Fibroblast of lung (primary cell): ENCODE results near the gene SIAH3. TPM values are rescaled to one million over a fixed set of nuclear protein-coding genes. Genes with fewer than 3 reads are reported as not detected.

Source experiments
- DNase-seq, 2 donors: peaks; one replicate each; pipeline versions ENCODE4 v3.0.0 to v3.0.0-alpha.2; 2010; ENCODE audit warnings: low read depth in 2 of 2
- H2AFZ ChIP-seq: 2 replicates; pipeline ENCODE4 v1.5.1; 2012; ENCODE audit warnings: low read length, control low read depth, inconsistent platforms
- H3K27ac ChIP-seq: 2 replicates; pipeline ENCODE4 v1.5.1; 2011; ENCODE audit warnings: low read length, control low read depth; ENCODE audit not compliant: insufficient read depth
- H3K27me3 ChIP-seq: 2 replicates; pipeline ENCODE4 v1.5.1; 2011; ENCODE audit warnings: mild to moderate bottlenecking, low read length; ENCODE audit not compliant: control insufficient read depth, insufficient read depth
- H3K36me3 ChIP-seq: 2 replicates; pipeline ENCODE4 v1.5.1; 2011; ENCODE audit warnings: low read length; ENCODE audit not compliant: control insufficient read depth, insufficient read depth
- H3K4me1 ChIP-seq: 2 replicates; pipeline ENCODE4 v1.5.1; 2011; ENCODE audit warnings: low read length; ENCODE audit not compliant: control insufficient read depth, insufficient read depth; ENCODE audit errors: extremely low read depth
- H3K4me2 ChIP-seq: 2 replicates; pipeline ENCODE4 v1.5.1; 2011; ENCODE audit warnings: low read length, control low read depth; ENCODE audit not compliant: insufficient read depth; ENCODE audit errors: extremely low read depth
- H3K4me3 ChIP-seq, 4 experiments: fragments of 200-600 bp in 1 of 4; sonication (generic) in 1 of 4; replicated peaks in 1 of 4; 2 replicates each; pipeline ENCODE4 v1.5.1; 2011 to 2016; ENCODE audit warnings: low read length in 4 of 4, low read depth in 3 of 4, mild to moderate bottlenecking in 3 of 4, control low read depth in 2 of 4, inconsistent platforms in 1 of 4, mixed read lengths in 1 of 4; ENCODE audit not compliant: insufficient read depth in 1 of 4; ENCODE audit errors: control extremely low read depth in 1 of 4
- H3K79me2 ChIP-seq: 2 replicates; pipeline ENCODE4 v1.5.1; 2012; ENCODE audit warnings: mild to moderate bottlenecking, low read length, inconsistent platforms; ENCODE audit not compliant: control insufficient read depth, insufficient read depth
- H3K9ac ChIP-seq: 2 replicates; pipeline ENCODE4 v1.5.1; 2011; ENCODE audit warnings: mild to moderate bottlenecking, low read length, control low read depth; ENCODE audit not compliant: insufficient read depth
- H3K9me3 ChIP-seq: 2 replicates; pipeline ENCODE4 v1.5.1; 2012; ENCODE audit warnings: low read depth, low read length; ENCODE audit not compliant: control insufficient read depth, insufficient read depth
- H4K20me1 ChIP-seq: 2 replicates; pipeline ENCODE4 v1.5.1; 2011; ENCODE audit warnings: low read length; ENCODE audit not compliant: control insufficient read depth, insufficient read depth; ENCODE audit errors: extremely low read depth
- CTCF ChIP-seq, 2 donors: IDR thresholded peaks in 1 of 2; conservative IDR thresholded peaks in 1 of 2; 1 replicate in 1 of 2; 2 replicates in 1 of 2; pipeline ENCODE4 v1.5.1; 2011 to 2012; ENCODE audit warnings: low read length in 2 of 2, control low read depth in 1 of 2, inconsistent platforms in 1 of 2, low read depth in 1 of 2, mild to moderate bottlenecking in 1 of 2
- EZH2 ChIP-seq: IDR thresholded peaks from 2 replicates; pipeline ENCODE4 v1.5.1; 2012; ENCODE audit warnings: low read length, control low read depth, mild to moderate bottlenecking; ENCODE audit errors: missing control alignments
- polyA plus RNA-seq, 2 donors: library from polyadenylated mRNA; depleted of rRNA in 1 of 2; stranded (reverse) in 1 of 2; unstranded in 1 of 2; fragments of >200 nt; gene quantifications; 2 replicates each; pipeline ENCODE4 v1.2.1, GENCODE V29; 2011 to 2012; ENCODE audit warnings: missing spikeins in 1 of 2
- total RNA-seq: library from RNA; depleted of rRNA; stranded (reverse); fragments of >200 nt; gene quantifications from 2 replicates; pipeline ENCODE4 v1.2.1, GENCODE V29; 2014

SIAH3 gene
- total and polyA plus RNA-seq, 2 donors (not counting 1 experiment from before 2014, with no cell fraction given): not detected

- DNase-seq: no peak
- H3K27me3 ChIP-seq: no peaks in the 10 kb centered on the region
- no peak overlapping the region for H3K4me2 ChIP-seq
- H3K9me3 ChIP-seq: no peaks in the 10 kb centered on the region
- H2AFZ ChIP-seq: no peak overlapping the region
- H3K4me1 ChIP-seq: no peaks in the 10 kb centered on the region
- H3K9ac ChIP-seq: no peak overlapping the region
- no peaks in the 10 kb centered on the region for H4K20me1 ChIP-seq
- H3K4me3 ChIP-seq: no peak overlapping the region
- no peaks in the 10 kb centered on the region for H3K36me3 ChIP-seq
- no peak overlapping the region for H3K27ac ChIP-seq
- no peaks in the 10 kb centered on the region for H3K79me2 ChIP-seq
- TF ChIP-seq CTCF (conservative IDR thresholded peaks at IDR 0.05 in 1 of 2, IDR thresholded peaks at IDR 0.05 in 1 of 2; ENCODE audit: low read depth in 1 of 2, low read length in 2 of 2): no peak
- TF ChIP-seq EZH2: no peak
Observed at GRCh38 chr13:45830121-45830520, 21.4 kb downstream of the SIAH3 start.

- Histone ChIP-seq H3K4me2 (no peak overlapping the region), H4K20me1 (no peaks in the 10 kb centered on the region), H3K79me2 (no peaks in the 10 kb centered on the region), H3K4me3 (no peak overlapping the region), H3K9ac (no peak overlapping the region), H2AFZ (no peak overlapping the region), H3K27me3 (no peaks in the 10 kb centered on the region), H3K27ac (no peak overlapping the region), H3K4me1 (no peaks in the 10 kb centered on the region), H3K36me3 (no peaks in the 10 kb centered on the region), H3K9me3 (no peaks in the 10 kb centered on the region)
- no peak for TF ChIP-seq CTCF (conservative IDR thresholded peaks at IDR 0.05 in 1 of 2, IDR thresholded peaks at IDR 0.05 in 1 of 2; ENCODE audit: low read depth in 1 of 2, low read length in 2 of 2)
- no peak for TF ChIP-seq EZH2
- DNase-seq: no peak
Observed at GRCh38 chr13:45828256-45828968, 23.1 kb downstream of the SIAH3 start.

- no peak overlapping the region for H3K4me2 ChIP-seq
- H3K9me3 ChIP-seq: no peaks in the 10 kb centered on the region
- no peaks in the 10 kb centered on the region for H3K79me2 ChIP-seq
- no peak overlapping the region for H3K9ac ChIP-seq
- TF ChIP-seq CTCF (conservative IDR thresholded peaks at IDR 0.05 in 1 of 2, IDR thresholded peaks at IDR 0.05 in 1 of 2; ENCODE audit: low read depth in 1 of 2, low read length in 2 of 2) (no peak), EZH2 (no peak)
- no peaks in the 10 kb centered on the region for H4K20me1 ChIP-seq
- no peak overlapping the region for H3K27ac ChIP-seq
- H3K27me3 ChIP-seq: no peaks in the 10 kb centered on the region
- DNase-seq: peak in 1 of 2 donors; percentile 17
- no peaks in the 10 kb centered on the region for H3K4me1 ChIP-seq
- H3K36me3 ChIP-seq: no peaks in the 10 kb centered on the region
- no peak overlapping the region for H3K4me3 ChIP-seq
- no peak overlapping the region for H2AFZ ChIP-seq
Observed at GRCh38 chr13:45827318-45827717, 24.2 kb downstream of the SIAH3 start.
